Activated T-cell treated with anti-CD3 and anti-CD28 coated beads, Interleukin-2, amount 50 U/mL, for 24 hours (primary cell): ENCODE measurements around the gene SRGAP3.

Source experiments
- DNase-seq: peaks from one replicate; pipeline ENCODE4 v3.0.0-alpha.2; 2020
- H3K27ac Mint-ChIP-seq: 2 replicates; pipeline ENCODE4 v1.8.0; 2020; ENCODE audit warnings: mild to moderate bottlenecking, mixed read lengths
- H3K27me3 Mint-ChIP-seq: 2 replicates; pipeline ENCODE4 v1.8.0; 2020; ENCODE audit warnings: mixed read lengths
- H3K36me3 Mint-ChIP-seq: 2 replicates; pipeline ENCODE4 v1.8.0; 2020; ENCODE audit warnings: low read depth, mixed read lengths
- H3K4me1 Mint-ChIP-seq: 2 replicates; pipeline ENCODE4 v1.8.0; 2020; ENCODE audit warnings: low read depth, mixed read lengths
- H3K4me3 Mint-ChIP-seq: 2 replicates; pipeline ENCODE4 v1.8.0; 2020; ENCODE audit warnings: mild to moderate bottlenecking, moderate library complexity, mixed read lengths
- H3K9me3 Mint-ChIP-seq: 2 replicates; pipeline ENCODE4 v1.8.0; 2020; ENCODE audit warnings: mixed read lengths

Gene SRGAP3

DNA sequence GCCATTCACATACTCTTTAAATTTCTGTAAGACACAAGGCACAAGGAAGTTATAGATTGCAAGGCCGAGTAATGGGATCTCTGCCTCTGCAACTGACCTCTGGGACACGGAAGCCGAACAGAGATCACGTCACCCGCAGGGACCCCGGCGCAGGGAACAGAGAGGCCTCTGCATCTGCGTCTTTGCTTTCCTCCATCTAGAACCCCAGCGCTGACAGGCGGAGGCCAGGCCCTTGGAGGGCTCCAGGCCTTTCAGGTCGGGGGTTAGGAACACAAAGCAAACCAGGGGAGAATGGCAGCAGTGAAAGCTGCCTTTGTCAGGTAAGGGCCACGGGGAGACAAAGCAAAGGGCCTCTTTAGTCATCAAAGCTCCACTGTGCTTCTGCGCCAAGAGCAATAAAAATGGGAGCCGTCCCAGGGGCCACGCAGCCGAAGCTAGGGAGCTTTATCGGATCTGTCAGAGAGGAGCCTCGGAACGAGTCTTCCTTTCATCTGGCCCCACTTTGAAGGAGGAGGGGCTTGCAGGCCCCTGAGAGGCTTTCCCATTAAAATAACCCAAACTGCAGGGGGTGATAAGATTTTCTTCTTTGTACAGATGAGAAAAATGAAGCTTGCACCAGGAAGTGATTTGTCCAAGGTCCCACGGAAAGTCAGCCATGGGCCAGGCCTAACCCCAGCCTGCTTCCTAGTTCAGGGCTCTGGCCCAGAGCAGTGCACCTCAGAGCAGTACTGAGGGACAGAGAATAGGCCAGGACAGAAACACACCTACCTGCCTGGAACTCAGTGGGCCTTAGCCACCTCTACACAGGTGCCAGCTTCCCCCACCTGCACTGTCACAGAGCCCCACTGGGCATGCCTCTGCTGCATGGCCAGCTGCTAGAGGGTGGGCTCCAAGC lies 201.7 kb downstream of the SRGAP3 start:
- Mint-ChIP-seq H3K36me3 (no peaks in the 10 kb centered on the region), H3K4me1 (no peaks in the 10 kb centered on the region), H3K9me3 (no peaks in the 10 kb centered on the region), H3K4me3 (no peak overlapping the region), H3K27me3 (no peaks in the 10 kb centered on the region), H3K27ac (no peak overlapping the region)
- no peak for DNase-seq

DNA sequence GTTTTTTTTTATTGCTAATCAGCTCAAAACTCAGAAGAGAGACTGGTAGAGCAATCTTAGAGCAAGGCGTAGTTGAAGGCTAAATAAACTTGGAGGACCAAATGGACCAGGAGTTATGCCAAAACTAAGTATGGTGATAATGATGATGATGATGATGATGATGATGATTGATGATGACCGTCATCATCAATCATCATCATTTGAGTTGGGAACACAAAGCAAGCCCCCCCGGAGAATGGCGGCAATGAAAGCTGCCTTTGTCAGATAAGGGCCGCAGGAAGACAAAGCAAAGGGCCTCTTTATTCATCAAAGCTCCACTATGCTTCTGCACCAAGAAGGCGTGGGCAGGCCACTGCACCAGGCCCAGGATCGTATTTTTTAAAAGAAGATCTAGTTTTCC lies 204.1 kb downstream of the SRGAP3 start:
- H3K27ac Mint-ChIP-seq = no peak overlapping the region

DNA sequence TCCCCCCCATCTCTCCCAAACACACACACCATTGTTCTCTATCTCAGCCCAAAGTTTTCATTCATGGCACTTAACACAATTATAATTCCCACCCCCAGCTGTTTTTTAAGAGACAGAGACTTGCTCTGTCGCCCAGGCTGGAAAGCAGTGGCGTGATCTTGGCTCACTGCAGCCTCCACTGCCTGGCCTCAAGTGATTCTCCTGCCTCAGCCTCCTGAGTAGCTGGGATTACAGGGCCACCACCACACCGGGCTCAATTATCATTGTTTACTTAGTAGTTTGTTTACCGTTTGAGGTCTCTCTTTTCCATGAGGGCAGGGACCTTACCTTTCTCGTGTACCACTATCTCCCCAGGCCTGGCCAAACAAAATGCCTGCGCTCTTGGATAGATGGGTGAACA lies 206.4 kb downstream of the SRGAP3 start:
- Mint-ChIP-seq H3K27ac (no peak overlapping the region), H3K27me3 (no peaks in the 10 kb centered on the region), H3K4me3 (no peak overlapping the region), H3K36me3 (no peaks in the 10 kb centered on the region), H3K9me3 (no peaks in the 10 kb centered on the region), H3K4me1 (no peaks in the 10 kb centered on the region)
- DNase-seq = no peak

More for the DNA sequence above, 204.1 kb downstream of the SRGAP3 start:
- Mint-ChIP-seq H3K36me3 (no peaks in the 10 kb centered on the region), H3K4me1 (no peaks in the 10 kb centered on the region), H3K4me3 (no peak overlapping the region), H3K9me3 (no peaks in the 10 kb centered on the region), H3K27me3 (no peaks in the 10 kb centered on the region)
- no peak for DNase-seq

DNA sequence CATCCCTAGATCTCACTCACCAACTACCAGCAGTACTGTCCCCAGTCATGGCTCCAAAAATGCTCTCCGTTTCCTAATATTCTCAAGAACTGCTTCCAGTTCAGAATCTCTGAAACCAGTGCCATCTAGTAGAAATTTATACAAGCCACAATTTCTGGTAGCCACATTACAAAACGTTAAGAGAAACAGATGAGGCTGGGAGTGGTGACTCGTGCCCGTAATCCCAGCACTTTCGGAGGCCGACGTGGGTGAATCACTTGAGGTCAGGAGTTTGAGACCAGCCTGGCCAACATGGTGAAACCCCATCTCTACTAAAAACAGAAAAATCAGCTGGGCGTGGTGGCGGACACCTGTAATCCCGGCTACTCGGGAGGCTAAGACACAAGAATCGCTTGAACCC lies 207.8 kb downstream of the SRGAP3 start:
- H3K4me1 Mint-ChIP-seq = no peaks in the 10 kb centered on the region
- no peaks in the 10 kb centered on the region for H3K36me3 Mint-ChIP-seq
- H3K9me3 Mint-ChIP-seq = no peaks in the 10 kb centered on the region
- no peaks in the 10 kb centered on the region for H3K27me3 Mint-ChIP-seq
- DNase-seq = no peak
- no peak overlapping the region for H3K4me3 Mint-ChIP-seq
- H3K27ac Mint-ChIP-seq = no peak overlapping the region

DNA sequence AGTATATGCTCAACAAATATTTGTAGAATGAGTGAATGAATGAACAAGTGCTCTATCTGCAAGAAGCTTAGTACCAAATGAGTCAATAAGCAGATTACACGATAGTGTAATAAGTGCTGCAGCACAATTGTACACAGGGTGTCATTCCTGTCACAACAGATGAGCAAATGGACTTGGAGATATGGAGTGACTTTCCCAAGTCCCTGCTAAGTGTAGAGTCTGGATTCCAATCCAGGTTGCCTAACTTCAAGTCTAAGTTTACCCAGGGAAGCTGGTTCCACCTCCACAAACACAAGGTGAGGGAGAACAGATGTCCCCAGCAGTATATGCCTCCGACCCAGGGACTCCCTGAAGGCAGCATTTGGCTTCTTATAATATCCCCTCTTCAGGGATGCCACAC lies 208.4 kb downstream of the SRGAP3 start:
- no peak overlapping the region for H3K27ac Mint-ChIP-seq

DNA sequence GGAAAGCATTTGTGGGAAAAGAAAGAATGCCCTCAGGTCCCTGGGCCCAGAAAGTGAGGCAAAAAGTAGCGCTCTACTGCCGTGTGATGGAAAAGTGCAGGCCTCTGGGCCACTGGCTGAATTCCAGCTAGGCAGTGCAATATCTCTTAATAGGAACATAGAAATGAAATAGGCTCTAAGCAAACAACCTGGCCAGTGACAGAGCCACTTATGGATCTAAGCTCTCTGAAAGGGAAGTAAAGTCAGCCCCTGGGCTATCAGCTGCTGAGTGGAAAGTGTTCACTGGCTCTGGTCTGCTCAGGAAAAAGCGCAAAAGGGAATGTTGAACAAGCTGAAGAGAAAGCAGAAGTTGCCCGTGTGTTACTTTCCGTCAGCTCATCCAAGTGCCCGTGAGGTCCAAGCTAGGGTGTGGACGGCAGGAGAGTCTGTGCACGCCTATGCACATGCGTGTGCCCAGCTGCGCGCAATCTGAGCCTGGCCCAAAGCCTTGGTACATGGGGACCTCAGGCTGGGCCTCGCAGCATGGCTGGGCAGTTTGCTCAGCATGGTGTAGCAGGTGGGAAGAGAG lies 212.2 kb downstream of the SRGAP3 start:
- H3K9me3 Mint-ChIP-seq = no peaks in the 10 kb centered on the region
- no peaks in the 10 kb centered on the region for H3K27me3 Mint-ChIP-seq
- H3K27ac Mint-ChIP-seq = no peak overlapping the region
- H3K4me1 Mint-ChIP-seq = no peaks in the 10 kb centered on the region
- no peak for DNase-seq
- no peak overlapping the region for H3K4me3 Mint-ChIP-seq
- H3K36me3 Mint-ChIP-seq = no peaks in the 10 kb centered on the region

More for the DNA sequence above, 208.4 kb downstream of the SRGAP3 start:
- no peak overlapping the region for H3K4me3 Mint-ChIP-seq
- no peak for DNase-seq
- H3K9me3 Mint-ChIP-seq = no peaks in the 10 kb centered on the region
- H3K4me1 Mint-ChIP-seq = no peaks in the 10 kb centered on the region
- no peaks in the 10 kb centered on the region for H3K36me3 Mint-ChIP-seq
- no peaks in the 10 kb centered on the region for H3K27me3 Mint-ChIP-seq

DNA sequence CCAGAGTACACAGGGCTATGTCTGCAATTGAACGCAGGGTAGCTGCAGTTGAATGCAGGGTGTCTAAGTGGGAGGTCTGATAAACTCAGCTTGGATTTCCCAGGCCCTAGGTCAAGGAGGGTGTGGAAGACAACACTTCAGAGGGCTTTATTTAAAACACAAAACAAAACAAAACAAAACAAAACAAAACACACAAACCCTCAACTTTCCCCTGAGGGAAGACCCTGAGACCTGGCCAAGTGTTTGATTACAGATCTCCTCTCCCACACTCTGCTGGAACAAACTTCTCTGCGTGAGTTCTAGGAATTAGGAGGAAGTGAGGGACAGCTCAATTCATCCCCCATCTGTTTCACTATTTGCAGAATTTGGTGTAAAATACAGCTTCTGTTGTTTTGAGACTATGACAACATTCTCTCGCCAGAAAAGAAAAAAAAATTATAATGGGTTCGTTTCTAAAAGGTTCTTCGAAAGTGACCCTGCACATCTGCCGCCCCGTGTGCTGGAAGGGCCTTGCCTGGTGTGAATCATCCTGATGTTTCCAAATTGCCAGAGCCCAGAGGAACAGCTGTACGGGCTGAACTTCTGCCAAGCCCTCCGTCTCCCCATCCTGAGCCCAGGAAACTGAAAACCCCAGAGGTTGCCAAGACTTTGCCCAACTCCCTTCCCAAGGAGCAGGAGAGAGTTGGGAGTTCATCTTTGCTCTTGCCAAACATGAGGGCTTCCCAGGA lies 212.9 kb downstream of the SRGAP3 start:
- DNase-seq = no peak
- Mint-ChIP-seq H3K36me3 (no peaks in the 10 kb centered on the region), H3K9me3 (no peaks in the 10 kb centered on the region), H3K4me3 (no peak overlapping the region), H3K27ac (no peak overlapping the region), H3K27me3 (no peaks in the 10 kb centered on the region), H3K4me1 (no peaks in the 10 kb centered on the region)

DNA sequence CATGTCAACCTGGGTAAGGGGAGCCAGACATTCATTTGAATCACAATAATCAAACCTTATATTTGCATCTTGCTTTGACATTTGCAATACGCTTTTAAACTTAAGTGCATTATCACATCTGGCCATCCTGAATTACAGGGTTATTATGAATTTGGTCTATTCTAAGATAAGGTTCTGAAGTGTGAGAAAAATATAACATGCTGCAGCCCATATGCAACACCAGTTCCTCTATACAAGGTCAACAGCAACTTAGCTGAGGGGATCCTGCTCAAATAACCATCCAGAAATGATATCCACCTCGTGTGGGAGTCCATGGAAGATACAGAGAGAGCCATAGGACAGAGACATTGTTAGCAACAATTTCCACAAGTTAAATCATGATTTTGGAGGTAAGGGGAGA lies 213.5 kb downstream of the SRGAP3 start:
- Mint-ChIP-seq H3K36me3 (no peaks in the 10 kb centered on the region), H3K4me1 (no peaks in the 10 kb centered on the region), H3K4me3 (no peak overlapping the region), H3K9me3 (no peaks in the 10 kb centered on the region), H3K27me3 (no peaks in the 10 kb centered on the region), H3K27ac (no peak overlapping the region)
- DNase-seq = no peak

DNA sequence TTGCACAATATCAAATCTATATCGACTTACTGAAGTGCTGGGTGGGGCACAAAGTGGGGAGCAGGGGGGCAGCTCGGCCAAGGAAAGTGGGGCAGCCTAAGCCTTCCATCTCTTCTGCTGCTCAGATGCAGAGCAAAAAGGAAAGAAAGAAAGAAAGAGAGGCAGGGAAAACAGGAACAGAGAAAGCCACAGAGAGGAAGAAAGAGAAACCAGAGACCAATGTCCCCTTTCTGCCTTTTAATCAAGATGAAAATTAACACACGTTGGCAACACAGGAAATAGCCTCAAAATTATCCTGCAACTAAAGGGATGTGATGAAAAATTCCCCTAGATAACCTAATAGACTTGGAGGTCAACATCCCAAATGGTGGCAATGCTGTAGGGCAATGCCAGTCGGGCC lies 214.0 kb downstream of the SRGAP3 start:
- Mint-ChIP-seq H3K4me1 (no peaks in the 10 kb centered on the region), H3K9me3 (no peaks in the 10 kb centered on the region), H3K27me3 (no peaks in the 10 kb centered on the region), H3K4me3 (no peak overlapping the region), H3K27ac (no peak overlapping the region), H3K36me3 (no peaks in the 10 kb centered on the region)
- no peak for DNase-seq

DNA sequence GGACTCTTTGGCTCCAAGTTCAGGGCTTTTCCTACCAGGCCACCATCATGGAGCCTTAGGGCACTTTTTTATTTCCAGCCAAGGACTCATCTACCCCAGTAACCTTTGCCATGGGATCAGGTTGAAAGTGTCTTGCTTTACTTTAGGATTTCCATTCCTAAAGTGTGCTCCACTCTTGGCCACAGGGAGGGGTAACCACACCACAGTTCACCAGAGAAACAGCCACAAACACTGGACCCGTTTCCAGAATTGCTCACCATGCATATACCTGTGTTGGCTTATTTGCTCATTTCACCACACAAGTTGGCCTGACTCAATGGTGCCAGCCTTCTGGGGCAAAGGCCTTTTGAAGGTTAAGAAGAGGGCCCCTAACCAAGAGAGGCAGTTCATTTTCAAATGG lies 215.6 kb downstream of the SRGAP3 start:
- no peaks in the 10 kb centered on the region for H3K4me1 Mint-ChIP-seq
- no peaks in the 10 kb centered on the region for H3K27me3 Mint-ChIP-seq
- no peaks in the 10 kb centered on the region for H3K9me3 Mint-ChIP-seq
- H3K27ac Mint-ChIP-seq = no peak overlapping the region
- H3K4me3 Mint-ChIP-seq = no peak overlapping the region
- DNase-seq = no peak
- no peaks in the 10 kb centered on the region for H3K36me3 Mint-ChIP-seq

DNA sequence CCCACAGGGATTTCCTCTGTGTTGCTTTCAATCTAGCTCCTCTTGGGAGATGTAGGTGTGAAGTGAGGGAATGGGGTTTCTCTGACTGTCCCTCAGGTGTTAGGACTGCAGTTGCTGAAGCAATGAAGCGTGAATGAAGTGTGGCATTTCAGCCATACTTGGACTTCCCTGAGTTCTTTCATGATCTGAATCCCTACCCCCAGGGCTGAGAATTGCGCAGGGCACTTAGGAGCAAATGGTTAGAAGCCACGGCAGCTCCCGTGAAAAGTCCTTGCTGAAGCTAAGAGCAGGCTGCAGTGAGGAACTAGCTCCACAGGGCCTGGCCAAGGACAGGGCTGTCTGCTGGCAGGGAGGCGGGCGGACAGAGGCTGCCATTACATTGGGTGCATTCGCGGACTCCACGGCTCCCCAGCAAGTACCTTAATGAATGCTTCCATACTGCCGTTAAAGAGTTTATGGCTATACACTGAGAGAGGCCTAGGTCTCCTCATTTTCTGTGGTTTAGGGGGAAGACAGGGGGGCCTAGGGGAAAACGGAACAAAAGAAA lies 217.1 kb downstream of the SRGAP3 start:
- H3K4me1 Mint-ChIP-seq = no peaks in the 10 kb centered on the region
- H3K36me3 Mint-ChIP-seq = no peaks in the 10 kb centered on the region
- H3K27me3 Mint-ChIP-seq = no peaks in the 10 kb centered on the region
- no peaks in the 10 kb centered on the region for H3K9me3 Mint-ChIP-seq
- H3K27ac Mint-ChIP-seq = no peak overlapping the region
- no peak for DNase-seq
- no peak overlapping the region for H3K4me3 Mint-ChIP-seq

DNA sequence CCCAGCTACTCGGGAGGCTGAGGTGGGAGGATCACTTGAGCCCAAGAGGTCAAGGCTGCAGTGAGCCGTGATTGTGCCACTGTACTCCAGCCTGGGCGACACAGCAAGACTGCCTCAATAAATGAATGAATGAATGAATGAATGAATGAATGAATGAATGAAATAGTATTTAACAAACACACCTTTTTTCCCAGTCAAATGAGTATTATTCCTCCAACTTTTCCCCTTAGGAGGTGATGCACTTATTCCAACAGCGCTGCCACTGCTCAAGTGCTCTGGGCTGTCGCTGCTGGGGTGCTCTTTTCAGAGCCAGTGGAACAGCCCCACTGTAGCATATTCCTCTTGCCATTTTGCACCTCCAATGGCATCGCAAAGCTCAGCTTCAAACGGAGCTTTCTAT lies 219.4 kb downstream of the SRGAP3 start:
- H3K27ac Mint-ChIP-seq = no peak overlapping the region
- no peaks in the 10 kb centered on the region for H3K9me3 Mint-ChIP-seq
- no peaks in the 10 kb centered on the region for H3K36me3 Mint-ChIP-seq
- DNase-seq = no peak
- H3K4me1 Mint-ChIP-seq = no peaks in the 10 kb centered on the region
- no peak overlapping the region for H3K4me3 Mint-ChIP-seq
- H3K27me3 Mint-ChIP-seq = no peaks in the 10 kb centered on the region

DNA sequence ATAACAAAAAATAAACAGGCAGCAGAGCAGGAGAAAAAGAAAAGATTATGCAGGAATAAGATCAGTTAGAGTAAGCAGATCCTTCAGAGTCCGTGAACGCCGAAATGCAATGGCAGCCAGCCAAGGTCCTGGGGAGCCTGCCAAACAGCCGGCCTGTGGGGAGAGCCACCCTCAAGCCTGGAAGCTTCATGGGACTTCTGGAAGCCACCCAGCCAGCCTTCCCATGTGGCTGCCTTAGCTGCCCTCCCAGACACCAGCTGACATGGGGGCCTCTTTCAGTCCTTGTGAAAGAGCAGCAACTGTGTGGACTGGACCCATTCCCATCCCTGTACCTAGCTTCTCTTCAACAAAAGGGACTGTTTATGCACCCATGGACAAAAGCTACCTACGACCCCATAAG lies 221.3 kb downstream of the SRGAP3 start:
- H3K4me1 Mint-ChIP-seq = no peaks in the 10 kb centered on the region
- no peak overlapping the region for H3K4me3 Mint-ChIP-seq
- no peaks in the 10 kb centered on the region for H3K9me3 Mint-ChIP-seq
- H3K36me3 Mint-ChIP-seq = no peaks in the 10 kb centered on the region
- no peak overlapping the region for H3K27ac Mint-ChIP-seq
- no peaks in the 10 kb centered on the region for H3K27me3 Mint-ChIP-seq
- no peak for DNase-seq

DNA sequence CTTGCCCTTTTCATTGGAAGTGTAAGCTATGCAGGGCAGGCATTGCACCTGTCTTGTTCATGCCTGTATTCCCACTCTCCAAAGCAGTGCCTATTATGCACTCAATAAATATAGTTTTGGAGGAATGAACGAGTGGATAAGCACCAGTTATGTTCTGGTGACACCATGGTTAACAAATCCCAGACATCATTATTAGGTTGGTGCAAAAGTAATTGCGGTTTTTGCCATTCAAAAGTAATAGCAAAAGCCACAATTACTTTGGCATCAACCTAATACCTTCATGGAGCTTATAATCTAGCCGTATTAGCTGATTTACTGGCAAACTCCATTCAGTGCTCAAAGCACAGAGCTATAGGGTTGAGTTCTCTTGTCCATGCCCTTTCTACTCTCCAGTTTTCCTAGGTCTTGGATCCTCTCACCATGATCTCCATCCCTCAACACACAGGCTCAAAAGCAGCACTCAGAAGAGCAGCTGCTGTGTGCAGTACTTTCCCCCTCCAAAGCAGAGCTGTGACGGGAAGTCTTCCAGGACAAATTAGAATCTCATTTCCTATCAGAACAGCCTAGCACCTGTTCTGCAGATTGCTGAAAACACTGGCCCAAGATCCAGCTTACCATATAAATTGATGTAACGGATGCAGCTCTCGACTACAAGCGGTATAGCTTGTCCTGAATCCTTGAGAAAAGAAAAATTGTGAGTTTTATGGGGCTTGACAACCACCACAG lies 223.0 kb downstream of the SRGAP3 start:
- no peak for DNase-seq
- H3K36me3 Mint-ChIP-seq = no peaks in the 10 kb centered on the region
- no peaks in the 10 kb centered on the region for H3K27me3 Mint-ChIP-seq
- no peaks in the 10 kb centered on the region for H3K4me1 Mint-ChIP-seq
- H3K27ac Mint-ChIP-seq = no peak overlapping the region
- no peaks in the 10 kb centered on the region for H3K9me3 Mint-ChIP-seq
- no peak overlapping the region for H3K4me3 Mint-ChIP-seq
